MCF 10A (cell line): ENCODE results near the gene RNF123. TPM values are rescaled to one million over a fixed set of nuclear protein-coding genes. Genes with fewer than 3 reads are reported as not detected.

Source experiments
- BruUV-seq: library from RNA; stranded (reverse); fragments of 400-500 nt; replicated peaks from 2 replicates; lab custom pipeline; 2021; lab: Mats Ljungman, UMichigan
- CTCF ChIA-PET: fragments of 300-600 bp; sonication (Branson Sonifier 250); formaldehyde crosslinking; extraction: SDS; loops from one replicate; lab custom pipeline; 2021; ENCODE audit warnings: antibody characterized with exemption, inconsistent platforms; lab: Yijun Ruan, JAX
- POLR2A ChIA-PET: fragments of 300-600, 350-650 bp; sonication (Branson Sonifier 250); formaldehyde crosslinking; extraction: SDS; loops from one replicate; lab custom pipeline; 2020; ENCODE audit warnings: antibody characterized with exemption, inconsistent platforms; lab: Yijun Ruan, JAX
- DNase-seq: peaks from one replicate; pipeline ENCODE4 v3.0.0-alpha.2; 2018; ENCODE audit not compliant: unreplicated experiment
- H3K27ac Mint-ChIP-seq: one replicate; pipeline ENCODE4 v1.8.0; 2022; ENCODE audit warnings: mild to moderate bottlenecking, low read depth, mixed read lengths; ENCODE audit not compliant: unreplicated experiment
- H3K27me3 Mint-ChIP-seq: one replicate; pipeline ENCODE4 v1.8.0; 2022; ENCODE audit warnings: mixed read lengths; ENCODE audit not compliant: insufficient read depth, unreplicated experiment
- H3K36me3 Mint-ChIP-seq: one replicate; pipeline ENCODE4 v1.8.0; 2022; ENCODE audit warnings: mild to moderate bottlenecking, moderate library complexity, mixed read lengths; ENCODE audit not compliant: insufficient read depth, unreplicated experiment
- H3K4me1 Mint-ChIP-seq: one replicate; pipeline ENCODE4 v1.8.0; 2022; ENCODE audit warnings: mixed read lengths; ENCODE audit not compliant: insufficient read depth, unreplicated experiment
- H3K4me3 Mint-ChIP-seq: one replicate; pipeline ENCODE4 v1.8.0; 2022; ENCODE audit warnings: mild to moderate bottlenecking, moderate library complexity, mixed read lengths; ENCODE audit not compliant: unreplicated experiment
- H3K9me3 Mint-ChIP-seq: one replicate; pipeline ENCODE4 v1.8.0; 2022; ENCODE audit warnings: mixed read lengths; ENCODE audit not compliant: unreplicated experiment
- intact Hi-C: fragments of 100-400 bp; cut with micrococcal nuclease; formaldehyde crosslinking; loops from 2 replicates; pipeline ENCODE4 v1.14.1; 2022
- total RNA-seq: library from RNA; stranded (reverse); gene quantifications from 2 replicates; pipeline ENCODE4 v1.2.3, GENCODE V29; 2022
- TF ChIP-seq, protein P1 (sequence below): fragments of 200-600 bp; IDR thresholded peaks from one replicate; pipeline ENCODE4 v1.8.0; 2022; ENCODE audit warnings: antibody characterized with exemption, mild to moderate bottlenecking; ENCODE audit not compliant: unreplicated experiment

Gene RNF123
- total RNA-seq, 1 experiment from 2014 or later, result 48.6 TPM

DNA sequence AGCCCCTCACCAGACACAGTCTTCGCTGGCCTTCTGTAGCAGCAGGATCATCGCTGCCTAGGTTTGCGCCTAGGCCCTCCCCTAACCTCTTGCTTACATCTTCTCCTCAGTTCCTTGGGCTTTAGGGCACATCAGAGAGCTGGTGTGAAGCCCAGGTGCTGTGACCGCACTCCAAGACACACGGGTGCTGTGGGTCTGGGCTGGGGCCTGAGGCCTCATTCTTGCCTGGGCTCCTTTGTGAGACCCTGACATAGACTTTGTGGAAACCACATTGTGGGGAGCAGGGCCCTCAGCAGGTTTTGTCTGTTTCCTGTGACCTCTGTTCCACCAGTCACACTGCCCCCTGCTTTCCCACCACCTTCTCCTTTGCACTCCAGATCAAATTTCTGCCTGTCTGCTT is 22.1 kb downstream of the RNF123 start:
- no TSS peak for BruUV-seq
- Mint-ChIP-seq H3K36me3 (peaks cover 7% of the 10 kb centered on the region), H3K4me3 (no peak overlapping the region), H3K4me1 (peaks cover 14% of the 10 kb centered on the region), H3K27ac (no peak overlapping the region), H3K9me3 (no peaks in the 10 kb centered on the region), H3K27me3 (no peaks in the 10 kb centered on the region)
- DNase-seq, result no peak
- POLR2A ChIA-PET, result interaction anchor here (1.9 to 2.5 kb wide), 2 partner anchors 8 to 12 kb away, joined by 4 to 10 read pairs; partner anchors contain the start of genes AMIGO3 and GMPPB
- intact Hi-C loops, result no loop called here
- CTCF ChIA-PET, result interaction anchor here (0.6 to 1.1 kb wide), 5 partner anchors 8 to 814 kb away, joined by 3 to 5 read pairs (median 3); partner anchors contain the start of gene AMIGO3
- TF ChIP-seq, protein P1, sequence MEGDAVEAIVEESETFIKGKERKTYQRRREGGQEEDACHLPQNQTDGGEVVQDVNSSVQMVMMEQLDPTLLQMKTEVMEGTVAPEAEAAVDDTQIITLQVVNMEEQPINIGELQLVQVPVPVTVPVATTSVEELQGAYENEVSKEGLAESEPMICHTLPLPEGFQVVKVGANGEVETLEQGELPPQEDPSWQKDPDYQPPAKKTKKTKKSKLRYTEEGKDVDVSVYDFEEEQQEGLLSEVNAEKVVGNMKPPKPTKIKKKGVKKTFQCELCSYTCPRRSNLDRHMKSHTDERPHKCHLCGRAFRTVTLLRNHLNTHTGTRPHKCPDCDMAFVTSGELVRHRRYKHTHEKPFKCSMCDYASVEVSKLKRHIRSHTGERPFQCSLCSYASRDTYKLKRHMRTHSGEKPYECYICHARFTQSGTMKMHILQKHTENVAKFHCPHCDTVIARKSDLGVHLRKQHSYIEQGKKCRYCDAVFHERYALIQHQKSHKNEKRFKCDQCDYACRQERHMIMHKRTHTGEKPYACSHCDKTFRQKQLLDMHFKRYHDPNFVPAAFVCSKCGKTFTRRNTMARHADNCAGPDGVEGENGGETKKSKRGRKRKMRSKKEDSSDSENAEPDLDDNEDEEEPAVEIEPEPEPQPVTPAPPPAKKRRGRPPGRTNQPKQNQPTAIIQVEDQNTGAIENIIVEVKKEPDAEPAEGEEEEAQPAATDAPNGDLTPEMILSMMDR, result no peak

DNA sequence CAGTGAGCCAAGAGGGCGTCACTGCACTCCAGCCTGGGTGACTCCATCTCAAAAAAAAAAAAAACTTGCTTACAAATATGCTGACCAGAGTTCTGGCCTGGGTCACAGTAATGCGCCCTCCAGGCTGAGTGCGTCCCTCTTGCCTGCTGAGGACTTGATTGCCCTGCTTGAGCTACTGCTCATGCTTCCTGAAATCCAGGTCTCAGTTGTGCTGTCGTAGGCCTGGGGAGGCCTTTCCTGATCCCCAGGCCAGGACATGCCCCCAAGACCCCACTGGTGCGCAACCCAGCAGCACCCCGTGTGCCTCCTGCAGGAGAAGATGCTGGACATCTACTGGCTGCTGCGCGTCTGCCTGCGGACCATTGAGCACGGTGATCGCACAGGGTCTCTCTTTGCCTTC is 22.8 kb downstream of the RNF123 start:
- H3K27ac Mint-ChIP-seq, result no peak overlapping the region
- no peak for DNase-seq
- peaks cover 8% of the 10 kb centered on the region for H3K4me1 Mint-ChIP-seq
- POLR2A ChIA-PET, result interaction anchor here (2.5 kb wide), 1 partner anchor 11 kb away, joined by 10 read pairs; the partner anchor contains the start of gene GMPPB
- H3K9me3 Mint-ChIP-seq, result no peaks in the 10 kb centered on the region
- peaks cover 8% of the 10 kb centered on the region for H3K36me3 Mint-ChIP-seq
- no peaks in the 10 kb centered on the region for H3K27me3 Mint-ChIP-seq
- intact Hi-C loops, result no loop called here
- BruUV-seq, result no TSS peak
- H3K4me3 Mint-ChIP-seq, result no peak overlapping the region
- CTCF ChIA-PET, result interaction anchor here (0.6 to 1.0 kb wide), 5 partner anchors 7 to 814 kb away, joined by 3 to 5 read pairs (median 4); partner anchors contain the start of gene AMIGO3
- TF ChIP-seq, protein P1, result no peak

GRCh38 chr3:49712631-49713317 is 23.4 kb downstream of the RNF123 start:
- Mint-ChIP-seq H3K27ac (no peak overlapping the region), H3K9me3 (no peaks in the 10 kb centered on the region), H3K36me3 (peaks cover 14% of the 10 kb centered on the region), H3K4me3 (no peak overlapping the region), H3K4me1 (peaks cover 2% of the 10 kb centered on the region), H3K27me3 (no peaks in the 10 kb centered on the region)
- no peak for DNase-seq
- intact Hi-C loops, result no loop called here
- TF ChIP-seq, protein P1, result no peak
- ChIA-PET POLR2A (interaction anchor here (0.7 to 2.5 kb wide), 2 partner anchors 11 to 162 kb away, joined by 3 to 10 read pairs; partner anchors contain the start of gene GMPPB), CTCF (interaction anchor here (0.9 kb wide), 1 partner anchor 11 kb away, joined by 4 read pairs; no protein-coding TSS in a partner anchor)
- no TSS peak for BruUV-seq

GRCh38 chr3:49713336-49714105 is 24.2 kb downstream of the RNF123 start:
- H3K27ac Mint-ChIP-seq, result no peak overlapping the region
- intact Hi-C loops, result no loop called here
- CTCF ChIA-PET, result no interaction called here
- no TSS peak for BruUV-seq
- peaks cover 15% of the 10 kb centered on the region for H3K36me3 Mint-ChIP-seq
- TF ChIP-seq, protein P1, result no peak
- no peaks in the 10 kb centered on the region for H3K27me3 Mint-ChIP-seq
- no peaks in the 10 kb centered on the region for H3K9me3 Mint-ChIP-seq
- no peak overlapping the region for H3K4me3 Mint-ChIP-seq
- POLR2A ChIA-PET, result no interaction called here
- peaks cover 1% of the 10 kb centered on the region for H3K4me1 Mint-ChIP-seq
- DNase-seq, result no peak
